Smooth muscle cell (in vitro differentiated cells): Measurements from ENCODE around the gene TUBGCP3. TPM values are rescaled to one million over a fixed set of nuclear protein-coding genes. Genes with fewer than 3 reads are reported as not detected.
A peak's percentile ranks its signal among the peaks of the same experiment; 100 is the strongest.

Experiments used
- DNase-seq: peaks from one replicate; lab custom pipeline; 2025; ENCODE audit not compliant: unreplicated experiment; lab: John Stamatoyannopoulos, UW
- H2AFZ ChIP-seq: fragments of 200-600 bp; sonication (generic); 2 replicates; pipeline ENCODE4 v1.6.0; 2016; ENCODE audit warnings: antibody characterized with exemption, low read depth, mild to moderate bottlenecking
- H3F3A ChIP-seq: fragments of 200-600 bp; sonication (generic); 2 replicates; pipeline ENCODE4 v1.6.0; 2017; ENCODE audit warnings: antibody characterized with exemption, low read depth
- H3K27ac ChIP-seq: fragments of 200-600 bp; sonication (generic); 2 replicates; pipeline ENCODE4 v1.5.1; 2016; ENCODE audit warnings: low read depth, mild to moderate bottlenecking
- H3K27me3 ChIP-seq: fragments of 200-600 bp; sonication (generic); 2 replicates; pipeline ENCODE4 v1.6.1; 2016; ENCODE audit warnings: low read depth, mild to moderate bottlenecking
- H3K36me3 ChIP-seq: fragments of 200-600 bp; sonication (generic); 2 replicates; pipeline ENCODE4 v1.5.1; 2016; ENCODE audit warnings: low read depth
- H3K4me1 ChIP-seq: fragments of 200-600 bp; sonication (generic); 2 replicates; pipeline ENCODE4 v1.5.1; 2016; ENCODE audit warnings: low read depth
- H3K4me2 ChIP-seq: fragments of 200-600 bp; sonication (generic); 2 replicates; pipeline ENCODE4 v1.6.0; 2016; ENCODE audit warnings: mild to moderate bottlenecking
- H3K4me3 ChIP-seq: fragments of 200-600 bp; sonication (generic); 2 replicates; pipeline ENCODE4 v1.5.1; 2016; ENCODE audit warnings: mild to moderate bottlenecking
- H3K79me2 ChIP-seq: fragments of 200-600 bp; sonication (generic); 2 replicates; pipeline ENCODE4 v1.6.0; 2016; ENCODE audit warnings: low read depth, mild to moderate bottlenecking
- H3K9ac ChIP-seq: fragments of 200-600 bp; sonication (generic); 2 replicates; pipeline ENCODE4 v1.6.0; 2016; ENCODE audit warnings: low read depth
- H3K9me3 ChIP-seq: fragments of 200-600 bp; sonication (generic); replicated peaks from 2 replicates; pipeline ENCODE4 v1.5.1; 2016; ENCODE audit warnings: low read depth
- H4K20me1 ChIP-seq: fragments of 200-600 bp; sonication (generic); 2 replicates; pipeline ENCODE4 v1.6.0; 2016; ENCODE audit warnings: low read depth
- WGBS: methylation state at CpG from one replicate; pipeline ENCODE4 v1.1.7; 2016; ENCODE audit warnings: low lambda C conversion rate; 5-methylcytosine and 5-hydroxymethylcytosine counted together
- polyA plus RNA-seq: library from polyadenylated mRNA; unstranded; fragments of >200 nt; fragmentation: Nextera tagmentation; extraction: Ambion mirVana; gene quantifications from 2 replicates; pipeline ENCODE4 v1.2.1, GENCODE V29; 2016
- total RNA-seq: library from RNA; depleted of rRNA; stranded (reverse); fragments of >200 nt; gene quantifications from 2 replicates; pipeline ENCODE4 v1.2.3, GENCODE V29; 2014
- TF ChIP-seq, protein P1 (sequence below): fragments of 200-600 bp; sonication (generic); IDR thresholded peaks from 2 replicates; pipeline ENCODE4 v1.5.1; 2017; ENCODE audit warnings: borderline replicate concordance, mild to moderate bottlenecking, antibody characterized with exemption; ENCODE audit not compliant: insufficient read depth, poor library complexity, severe bottlenecking

TUBGCP3 gene
- total and polyA plus RNA-seq, 2 experiments from 2014 or later, result 9.4 to 12.4 TPM

DNA sequence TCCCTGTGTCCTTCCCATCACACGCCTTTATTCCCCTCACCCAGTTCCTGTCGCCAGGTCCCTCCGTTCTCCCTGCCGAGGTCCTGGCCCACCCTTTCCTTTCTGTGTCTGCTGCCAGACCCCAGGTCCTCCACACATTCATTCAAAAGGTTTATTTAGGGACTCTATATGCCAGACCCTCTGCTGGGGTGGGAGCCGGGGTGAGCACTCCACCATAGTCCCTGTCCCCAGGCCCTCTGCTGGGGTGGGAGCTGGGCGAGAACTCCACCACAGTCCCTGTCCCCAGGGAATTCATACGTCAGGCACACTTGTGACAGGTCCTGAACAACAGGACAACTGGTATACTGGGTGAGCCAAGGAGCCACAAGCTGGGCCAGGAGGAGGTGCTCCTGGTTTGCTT, 34.4 kb upstream of the TUBGCP3 start:
- no peaks in the 10 kb centered on the region for H3K36me3 ChIP-seq
- no peak overlapping the region for H2AFZ ChIP-seq
- H3K9me3 ChIP-seq, result no peaks in the 10 kb centered on the region
- H3K4me2 ChIP-seq, result no peak overlapping the region
- DNase-seq, result no peak
- H3K4me3 ChIP-seq, result no peak overlapping the region
- no peaks in the 10 kb centered on the region for H4K20me1 ChIP-seq
- no peaks in the 10 kb centered on the region for H3K79me2 ChIP-seq
- no peak overlapping the region for H3K27ac ChIP-seq
- no peaks in the 10 kb centered on the region for H3F3A ChIP-seq
- WGBS, result 80% methylated on average over 7 of the region's 7 CpGs
- H3K9ac ChIP-seq, result no peak overlapping the region
- H3K27me3 ChIP-seq, result peaks cover 7% of the 10 kb centered on the region
- TF ChIP-seq, protein P1, sequence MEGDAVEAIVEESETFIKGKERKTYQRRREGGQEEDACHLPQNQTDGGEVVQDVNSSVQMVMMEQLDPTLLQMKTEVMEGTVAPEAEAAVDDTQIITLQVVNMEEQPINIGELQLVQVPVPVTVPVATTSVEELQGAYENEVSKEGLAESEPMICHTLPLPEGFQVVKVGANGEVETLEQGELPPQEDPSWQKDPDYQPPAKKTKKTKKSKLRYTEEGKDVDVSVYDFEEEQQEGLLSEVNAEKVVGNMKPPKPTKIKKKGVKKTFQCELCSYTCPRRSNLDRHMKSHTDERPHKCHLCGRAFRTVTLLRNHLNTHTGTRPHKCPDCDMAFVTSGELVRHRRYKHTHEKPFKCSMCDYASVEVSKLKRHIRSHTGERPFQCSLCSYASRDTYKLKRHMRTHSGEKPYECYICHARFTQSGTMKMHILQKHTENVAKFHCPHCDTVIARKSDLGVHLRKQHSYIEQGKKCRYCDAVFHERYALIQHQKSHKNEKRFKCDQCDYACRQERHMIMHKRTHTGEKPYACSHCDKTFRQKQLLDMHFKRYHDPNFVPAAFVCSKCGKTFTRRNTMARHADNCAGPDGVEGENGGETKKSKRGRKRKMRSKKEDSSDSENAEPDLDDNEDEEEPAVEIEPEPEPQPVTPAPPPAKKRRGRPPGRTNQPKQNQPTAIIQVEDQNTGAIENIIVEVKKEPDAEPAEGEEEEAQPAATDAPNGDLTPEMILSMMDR, result no peak
- H3K4me1 ChIP-seq, result peaks cover 4% of the 10 kb centered on the region

DNA sequence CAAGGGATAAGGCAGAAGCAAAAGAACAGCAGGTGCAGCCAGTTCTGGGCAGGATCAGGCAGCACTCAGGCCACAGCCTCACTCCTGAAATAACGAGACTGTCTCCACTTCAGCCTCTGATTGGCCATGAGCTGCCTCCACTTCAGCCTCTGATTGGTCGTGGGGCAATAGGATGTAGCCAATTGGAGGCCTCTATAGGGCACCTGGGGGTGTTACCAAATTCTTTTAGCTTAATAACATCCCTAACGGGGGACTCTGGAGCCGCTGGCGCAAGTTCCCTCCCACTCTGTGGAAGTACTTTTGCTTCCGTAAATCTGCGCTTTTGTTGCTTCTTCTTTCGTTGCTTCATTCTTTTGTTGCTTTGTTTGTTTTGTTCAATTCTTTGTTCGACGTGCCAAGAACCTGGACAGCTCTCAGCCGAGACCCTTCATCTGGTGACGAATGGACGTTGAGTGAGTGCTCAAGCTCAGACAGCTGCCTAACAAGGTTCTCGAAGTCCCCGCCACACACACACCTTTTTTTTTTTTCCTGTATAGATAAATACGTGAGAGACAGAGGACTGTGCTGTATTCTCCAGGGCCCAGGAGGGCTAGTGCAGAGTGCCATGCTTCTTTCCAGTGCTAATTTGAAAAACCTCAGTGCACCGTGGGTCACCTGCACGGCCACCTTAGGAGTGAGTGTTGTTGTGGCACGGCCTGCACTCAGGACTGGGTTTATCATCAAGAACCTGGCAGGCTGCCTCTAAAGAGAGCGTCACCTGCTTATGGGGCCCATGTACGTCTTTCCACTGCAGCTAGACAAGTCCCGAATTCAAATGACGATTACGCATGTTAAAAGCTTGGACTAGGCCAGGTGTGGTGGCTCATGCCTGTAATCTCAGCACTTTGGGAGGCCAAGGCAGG, 32.0 kb upstream of the TUBGCP3 start:
- Histone ChIP-seq H3K4me3 (peak overlapping the region; percentile 34), H3K4me2 (peak overlapping the region; percentile 45), H3K79me2 (no peaks in the 10 kb centered on the region), H3K27ac (no peak overlapping the region), H4K20me1 (no peaks in the 10 kb centered on the region), H3K9ac (no peak overlapping the region), H3K27me3 (peaks cover 4% of the 10 kb centered on the region), H3K4me1 (peaks cover 4% of the 10 kb centered on the region), H3K36me3 (no peaks in the 10 kb centered on the region), H3F3A (no peaks in the 10 kb centered on the region), H2AFZ (peak overlapping the region; percentile 51), H3K9me3 (no peaks in the 10 kb centered on the region)
- TF ChIP-seq, protein P1, result no peak
- WGBS, result 49% methylated on average over 24 of the region's 24 CpGs
- no peak for DNase-seq

DNA sequence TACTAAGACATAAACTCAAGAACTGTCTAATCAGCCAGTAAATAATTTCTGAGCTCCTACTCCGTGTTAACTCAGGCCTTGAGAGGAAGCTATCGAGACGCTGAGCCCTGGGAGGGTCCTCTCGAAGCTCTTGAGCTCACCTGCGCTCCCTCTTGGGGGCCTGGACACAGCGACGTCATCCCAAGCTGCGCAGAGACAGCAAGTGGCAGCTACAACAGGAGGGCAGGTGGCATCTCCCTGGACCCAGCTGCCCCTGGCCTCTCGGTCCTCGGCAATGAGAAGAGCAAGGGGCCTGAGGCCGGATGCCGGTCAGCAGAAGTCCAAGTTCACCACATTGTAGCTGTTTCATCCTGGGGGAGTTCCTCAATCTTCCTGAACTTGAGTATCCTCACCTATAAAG, 30.5 kb upstream of the TUBGCP3 start:
- H3K9ac ChIP-seq, result no peak overlapping the region
- H2AFZ ChIP-seq, result no peak overlapping the region
- H3K79me2 ChIP-seq, result no peaks in the 10 kb centered on the region
- H3K27ac ChIP-seq, result no peak overlapping the region
- no peaks in the 10 kb centered on the region for H3F3A ChIP-seq
- 89% methylated on average over 12 of the region's 12 CpGs for WGBS
- H3K4me1 ChIP-seq, result peaks cover 4% of the 10 kb centered on the region
- H3K4me2 ChIP-seq, result no peak overlapping the region
- H3K27me3 ChIP-seq, result peaks cover 13% of the 10 kb centered on the region
- H4K20me1 ChIP-seq, result no peaks in the 10 kb centered on the region
- DNase-seq, result no peak
- no peaks in the 10 kb centered on the region for H3K36me3 ChIP-seq
- TF ChIP-seq, protein P1, result no peak
- no peak overlapping the region for H3K4me3 ChIP-seq
- no peaks in the 10 kb centered on the region for H3K9me3 ChIP-seq
